Stimulated activated CD4-positive, alpha-beta T cell treated with anti-CD3 and anti-CD28 coated beads, TNF-alpha, amount 100 ng/mL, for 4 hours (primary cell): Measurements from ENCODE around the gene PLCB1.
"Not testable (repeated sequence)": the region's sequence is repeated elsewhere in the genome, so short reads cannot be mapped to it uniquely, and the experiment has no call there.

Experiments used
- DNase-seq, 3 experiments: peaks; one replicate each; pipeline ENCODE4 v3.0.0-alpha.2; 2020; ENCODE audit warnings: low read depth in 3 of 3

Gene PLCB1

DNA sequence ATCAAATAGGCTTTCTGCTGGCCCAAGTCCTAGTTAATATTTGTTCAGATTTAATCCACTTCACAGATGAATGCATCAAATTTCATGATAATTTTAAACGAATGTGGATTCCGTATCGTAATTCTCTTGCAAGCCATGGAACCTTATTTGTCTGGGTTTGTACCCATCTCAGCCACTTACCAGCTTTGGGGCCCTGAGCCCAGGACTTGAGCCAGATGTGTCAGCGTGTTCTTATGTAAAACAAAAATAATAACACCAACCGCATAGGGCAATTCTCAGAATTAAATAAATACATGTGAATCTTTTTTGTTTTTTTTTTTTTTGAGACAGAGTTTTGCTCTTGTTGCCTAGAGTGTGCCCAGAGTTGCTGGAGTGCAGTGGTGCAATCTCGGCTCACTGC, 654.3 kb downstream of the PLCB1 start:
- no peak for DNase-seq

- no peak for DNase-seq
Observed at GRCh38 chr20:8787090-8787489, 655.0 kb downstream of the PLCB1 start.

- no peak for DNase-seq
Observed at GRCh38 chr20:8788275-8788674, 656.2 kb downstream of the PLCB1 start.

GRCh38 chr20:8788831-8789230, 656.8 kb downstream of the PLCB1 start:
- DNase-seq, result no peak

- DNase-seq, result no peak
Observed at GRCh38 chr20:8790442-8791074, 658.5 kb downstream of the PLCB1 start.

- DNase-seq, result no peak
Observed at GRCh38 chr20:8795404-8795803, 663.3 kb downstream of the PLCB1 start.

GRCh38 chr20:8796088-8796660, 664.1 kb downstream of the PLCB1 start:
- DNase-seq, result no peak

GRCh38 chr20:8798505-8798904, 666.4 kb downstream of the PLCB1 start:
- no peak for DNase-seq

- no peak for DNase-seq
Observed at GRCh38 chr20:8800089-8800488, 668.0 kb downstream of the PLCB1 start.

DNA sequence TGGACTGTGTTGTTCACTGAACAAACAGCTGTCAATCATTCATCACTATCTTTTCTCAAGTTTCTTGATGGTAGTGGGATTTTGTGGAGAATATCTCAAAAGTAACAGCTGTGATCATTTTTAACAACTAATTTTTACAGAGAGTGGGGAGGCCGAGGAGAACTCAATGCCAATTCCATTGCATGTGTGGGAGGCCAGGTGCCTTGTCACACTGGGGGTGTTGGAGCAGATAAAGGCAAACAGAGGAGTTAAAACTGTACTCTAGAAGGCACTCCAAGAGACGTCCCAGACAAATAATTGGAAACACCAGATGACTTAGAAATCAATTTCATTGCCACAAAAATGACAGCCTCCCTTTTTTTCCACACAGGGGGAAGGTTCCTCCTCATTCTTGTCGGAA, 669.6 kb downstream of the PLCB1 start:
- no peak for DNase-seq

DNA sequence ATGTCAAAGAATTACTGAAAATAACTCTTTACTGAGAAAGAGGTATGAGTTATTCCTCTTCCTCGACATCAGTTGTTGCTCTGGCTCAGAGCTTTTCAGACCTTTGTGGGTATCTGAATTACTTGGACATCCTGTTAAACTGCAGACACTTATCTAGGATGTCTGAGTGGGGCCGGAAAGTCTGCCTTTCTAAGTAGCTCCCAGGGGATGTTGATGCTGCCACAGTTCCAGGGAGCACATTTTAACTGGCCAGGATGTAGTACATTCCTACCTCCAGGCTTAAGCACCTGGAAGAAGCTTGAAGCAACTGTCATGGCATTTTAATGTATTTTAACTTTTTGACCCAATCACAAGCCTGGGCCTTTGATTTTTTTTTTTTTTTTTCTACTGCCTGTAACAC, 671.0 kb downstream of the PLCB1 start:
- no peak for DNase-seq

DNA sequence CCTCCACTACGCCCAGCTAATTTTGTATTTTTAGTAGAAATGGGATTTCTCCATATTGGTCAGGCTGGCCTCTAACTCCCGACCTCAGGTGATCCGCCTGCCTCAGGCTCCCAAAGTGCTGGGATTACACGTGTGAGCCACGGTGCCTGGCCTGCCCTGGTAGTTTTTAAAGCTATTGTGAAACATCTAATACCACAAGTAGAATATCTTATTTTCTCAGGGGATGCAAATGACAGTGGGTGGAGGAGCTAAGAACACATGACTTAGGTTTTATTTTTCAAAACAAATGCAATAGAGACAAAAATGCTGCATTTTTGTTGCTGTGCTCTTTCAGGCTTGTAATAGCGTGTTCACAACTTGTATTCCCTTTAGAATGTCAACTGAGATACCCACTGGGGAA, 671.9 kb downstream of the PLCB1 start:
- DNase-seq, result no peak

DNA sequence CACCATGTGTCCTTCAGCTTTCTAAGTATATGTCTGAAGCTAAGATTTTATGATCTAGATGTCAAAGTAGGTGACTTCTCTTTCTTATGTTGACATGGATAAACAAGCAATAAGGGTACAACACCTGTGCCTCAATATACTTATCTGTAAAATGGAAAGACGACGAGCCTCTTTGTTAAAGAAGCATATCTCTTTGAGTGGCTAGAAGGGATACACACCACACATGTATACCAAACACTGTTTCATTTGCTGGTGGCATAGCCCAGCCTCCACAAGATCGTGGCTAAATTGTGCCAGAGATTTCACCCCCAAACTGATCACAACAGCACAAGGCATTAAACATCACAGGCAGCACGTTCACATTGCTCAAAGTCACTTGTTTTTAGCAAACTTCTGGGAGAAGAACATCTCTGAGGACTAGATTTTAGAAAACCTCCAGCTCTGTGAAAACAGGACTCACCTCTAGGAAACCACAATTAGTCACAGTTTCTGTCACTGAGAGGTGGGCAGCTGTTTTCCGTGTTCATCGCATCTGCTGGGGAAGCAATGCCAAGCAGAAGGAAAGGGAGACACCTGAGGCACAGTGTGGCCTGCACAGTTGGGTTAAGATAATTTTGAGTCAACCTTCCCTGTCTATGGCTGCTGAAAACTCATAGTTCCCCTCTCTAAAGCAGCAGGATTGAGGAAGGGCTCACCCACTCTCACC, 673.8 kb downstream of the PLCB1 start:
- no peak for DNase-seq

GRCh38 chr20:8807480-8808201, 675.6 kb downstream of the PLCB1 start:
- no peak for DNase-seq

DNA sequence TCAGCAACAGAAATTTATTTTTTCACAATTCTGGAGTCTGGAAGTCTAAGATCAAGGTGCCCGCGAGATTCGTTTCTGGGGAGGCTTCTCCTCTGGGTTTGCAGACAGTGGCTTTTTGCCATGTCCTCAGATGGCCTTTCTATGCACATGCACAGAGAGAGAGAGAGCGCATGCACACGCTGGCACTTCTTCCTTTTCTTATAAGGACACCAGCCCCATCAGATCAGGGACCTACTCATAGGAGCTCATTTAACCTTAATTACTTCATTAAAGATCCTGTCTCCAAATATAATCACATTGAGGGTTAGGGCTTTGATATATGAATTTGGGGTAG, 676.1 kb downstream of the PLCB1 start:
- DNase-seq, result no peak

DNA sequence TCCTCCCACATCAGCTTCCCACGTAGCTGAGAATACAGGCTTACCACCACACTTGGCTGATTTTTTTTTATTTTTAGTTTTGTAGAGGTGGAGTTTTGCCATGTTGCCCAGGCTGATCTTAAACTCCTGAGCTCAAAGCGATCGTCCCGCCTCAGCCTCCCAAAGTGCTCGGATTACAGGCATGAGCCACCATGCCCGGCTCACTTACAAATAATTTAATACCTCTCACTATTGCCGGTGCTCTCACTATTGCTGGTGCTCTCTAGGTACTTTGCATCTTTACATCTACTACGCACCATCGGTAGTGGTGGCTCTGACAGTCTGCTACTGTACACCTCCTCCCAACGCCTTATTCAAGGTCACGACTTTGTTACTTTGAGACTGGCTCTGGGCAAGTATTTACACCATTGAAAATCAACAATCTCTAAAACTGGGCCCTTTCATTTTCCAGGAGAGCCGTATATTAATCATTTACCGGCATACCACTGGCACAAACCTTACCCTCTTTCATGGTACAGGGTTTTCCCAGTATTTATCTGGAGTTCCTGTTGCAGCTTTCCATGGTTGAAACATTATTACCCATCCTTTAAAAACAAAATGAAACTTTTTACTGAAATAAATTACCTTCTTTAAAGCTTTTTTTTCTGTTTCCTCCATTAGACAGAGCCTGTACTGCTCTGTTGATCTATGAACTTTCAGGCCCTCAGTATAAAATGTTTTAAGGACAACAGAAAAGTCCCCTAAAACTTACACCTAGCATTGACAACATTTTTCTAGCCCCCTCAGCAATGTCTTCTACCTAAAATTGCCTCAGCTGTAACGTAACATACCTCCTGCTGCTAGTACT, 677.3 kb downstream of the PLCB1 start:
- no peak for DNase-seq

- DNase-seq, result no peak
Observed at GRCh38 chr20:8811801-8812594, 679.9 kb downstream of the PLCB1 start.

DNA sequence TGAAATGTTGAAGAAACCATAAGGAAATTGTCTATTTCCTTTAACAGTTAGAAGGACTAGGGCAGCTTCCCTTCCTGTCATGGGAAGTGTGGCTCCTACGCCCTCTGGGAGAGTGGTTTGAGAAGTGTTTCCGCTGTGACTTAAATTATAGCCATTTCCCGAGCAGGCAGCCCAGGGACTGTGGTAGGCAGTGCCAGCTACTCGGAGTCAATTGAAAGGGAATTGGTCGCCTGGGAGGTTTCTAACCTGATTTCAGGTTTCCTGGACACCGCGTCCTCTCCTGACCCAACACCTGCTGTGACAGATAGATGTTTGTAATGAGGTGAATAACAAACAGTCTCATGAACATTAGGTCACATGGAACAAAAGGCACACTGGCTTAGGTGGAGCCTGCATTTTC, 680.8 kb downstream of the PLCB1 start:
- DNase-seq, result no peak

- no peak for DNase-seq
Observed at GRCh38 chr20:8815208-8815607, 683.1 kb downstream of the PLCB1 start.

- no peak for DNase-seq
Observed at GRCh38 chr20:8829256-8829655, 697.2 kb downstream of the PLCB1 start.

GRCh38 chr20:8834294-8834693, 702.2 kb downstream of the PLCB1 start:
- DNase-seq, result not testable (repeated sequence)
